AG09309 (cell line): Measurements from ENCODE around the gene PTGIS.

Experiments
- DNase-seq: peaks from one replicate; pipeline ENCODE4 v3.0.0-alpha.2; 2010; ENCODE audit warnings: low read depth
- H3K4me3 ChIP-seq: 2 replicates; pipeline ENCODE4 v1.5.1; 2011; ENCODE audit warnings: mild to moderate bottlenecking, low read depth, low read length, moderate library complexity; ENCODE audit not compliant: control insufficient read depth
- TF ChIP-seq, protein P1 (sequence below): IDR thresholded peaks from 2 replicates; pipeline ENCODE4 v1.5.1; 2011; ENCODE audit warnings: mild to moderate bottlenecking, low read depth, low read length, inconsistent platforms; ENCODE audit not compliant: insufficient read depth, control insufficient read depth; ENCODE audit errors: missing control alignments

The PTGIS gene

DNA sequence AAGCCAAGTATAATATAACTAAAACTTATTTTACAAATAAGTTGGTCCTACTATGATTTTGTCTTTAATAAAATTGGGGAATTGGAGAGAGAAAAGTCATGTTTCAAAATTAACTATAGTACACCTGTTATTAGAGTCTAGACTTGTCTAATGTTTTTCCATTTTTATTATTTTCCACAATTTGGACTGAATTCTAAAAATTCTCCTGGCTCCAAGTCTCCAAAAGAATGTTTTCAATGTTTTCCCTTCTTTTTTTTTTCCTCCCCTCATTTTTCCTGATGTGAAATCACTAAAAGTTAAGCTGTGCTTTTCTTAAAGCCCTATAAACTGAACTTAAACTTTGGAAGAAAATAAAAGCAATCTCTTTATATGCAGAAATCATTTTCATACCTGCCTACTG, 11.3 kb downstream of the PTGIS start:
- DNase-seq, result no peak
- no peak overlapping the region for H3K4me3 ChIP-seq
- TF ChIP-seq, protein P1, sequence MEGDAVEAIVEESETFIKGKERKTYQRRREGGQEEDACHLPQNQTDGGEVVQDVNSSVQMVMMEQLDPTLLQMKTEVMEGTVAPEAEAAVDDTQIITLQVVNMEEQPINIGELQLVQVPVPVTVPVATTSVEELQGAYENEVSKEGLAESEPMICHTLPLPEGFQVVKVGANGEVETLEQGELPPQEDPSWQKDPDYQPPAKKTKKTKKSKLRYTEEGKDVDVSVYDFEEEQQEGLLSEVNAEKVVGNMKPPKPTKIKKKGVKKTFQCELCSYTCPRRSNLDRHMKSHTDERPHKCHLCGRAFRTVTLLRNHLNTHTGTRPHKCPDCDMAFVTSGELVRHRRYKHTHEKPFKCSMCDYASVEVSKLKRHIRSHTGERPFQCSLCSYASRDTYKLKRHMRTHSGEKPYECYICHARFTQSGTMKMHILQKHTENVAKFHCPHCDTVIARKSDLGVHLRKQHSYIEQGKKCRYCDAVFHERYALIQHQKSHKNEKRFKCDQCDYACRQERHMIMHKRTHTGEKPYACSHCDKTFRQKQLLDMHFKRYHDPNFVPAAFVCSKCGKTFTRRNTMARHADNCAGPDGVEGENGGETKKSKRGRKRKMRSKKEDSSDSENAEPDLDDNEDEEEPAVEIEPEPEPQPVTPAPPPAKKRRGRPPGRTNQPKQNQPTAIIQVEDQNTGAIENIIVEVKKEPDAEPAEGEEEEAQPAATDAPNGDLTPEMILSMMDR, result no peak

DNA sequence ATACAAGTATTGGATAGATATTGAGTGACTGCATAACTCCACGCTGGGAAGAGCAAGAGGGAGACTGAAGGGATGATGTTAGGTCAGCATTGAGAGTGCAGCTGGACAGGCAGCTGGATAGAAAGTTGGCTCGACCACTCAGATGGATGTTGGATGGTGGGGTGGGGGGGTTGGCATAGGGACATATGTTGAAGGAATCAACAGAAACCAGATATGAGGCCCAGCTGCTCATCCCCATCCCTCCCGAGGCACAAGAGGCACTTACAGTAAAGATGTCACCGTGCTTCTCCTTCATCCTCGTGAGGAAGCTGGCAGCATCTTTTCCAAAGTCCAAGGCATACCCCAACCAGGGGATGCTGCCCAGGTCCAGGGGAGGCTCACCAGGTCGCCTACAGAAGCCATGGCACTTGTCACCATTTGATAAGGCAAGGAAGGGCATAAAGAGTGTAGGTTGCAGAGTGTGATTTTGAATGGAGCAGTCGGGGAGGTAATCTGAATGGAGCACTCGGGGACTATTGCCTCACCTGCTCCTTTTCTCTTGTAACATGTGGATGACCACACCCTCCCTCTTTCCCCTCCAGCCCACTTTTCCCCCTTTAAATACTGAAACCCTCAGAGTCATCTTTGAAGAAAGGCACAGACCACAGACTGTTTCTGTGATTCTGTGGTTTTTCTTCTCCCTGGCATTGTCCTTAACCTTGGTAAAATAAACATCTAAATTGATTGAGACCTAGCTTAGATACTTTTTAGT, 18.0 kb downstream of the PTGIS start:
- DNase-seq, result no peak
- TF ChIP-seq, protein P1, result no peak

GRCh38 chr20:49548371-49548947, 19.5 kb downstream of the PTGIS start:
- DNase-seq, result no peak

More for the DNA sequence above, 18.0 kb downstream of the PTGIS start:
- no peak overlapping the region for H3K4me3 ChIP-seq

GRCh38 chr20:49545572-49545971, 22.4 kb downstream of the PTGIS start:
- TF ChIP-seq, protein P1, result peak; percentile 27
- DNase-seq, result no peak
- H3K4me3 ChIP-seq, result no peak overlapping the region

More at GRCh38 chr20:49548371-49548947, 19.5 kb downstream of the PTGIS start:
- no peak overlapping the region for H3K4me3 ChIP-seq
- TF ChIP-seq, protein P1, result no peak

GRCh38 chr20:49544535-49544934, 23.4 kb downstream of the PTGIS start:
- H3K4me3 ChIP-seq, result no peak overlapping the region
- DNase-seq, result no peak
- TF ChIP-seq, protein P1, result no peak

- no peak for DNase-seq
- no peak overlapping the region for H3K4me3 ChIP-seq
- TF ChIP-seq, protein P1, result no peak
These were observed 24.0 kb downstream of the PTGIS start for GRCh38 chr20:49543858-49544437.
